HG02970 (cell line): ENCODE data around the gene VAT1L.

Experiments
- ATAC-seq: cut with Tn5 transposase; IDR thresholded peaks from one replicate; pipeline ENCODE4 v1.9.1; 2021; ENCODE audit warnings: mild to moderate bottlenecking, moderate library complexity, moderate number of reproducible peaks; ENCODE audit not compliant: unreplicated experiment, low FRiP score

Gene VAT1L

DNA sequence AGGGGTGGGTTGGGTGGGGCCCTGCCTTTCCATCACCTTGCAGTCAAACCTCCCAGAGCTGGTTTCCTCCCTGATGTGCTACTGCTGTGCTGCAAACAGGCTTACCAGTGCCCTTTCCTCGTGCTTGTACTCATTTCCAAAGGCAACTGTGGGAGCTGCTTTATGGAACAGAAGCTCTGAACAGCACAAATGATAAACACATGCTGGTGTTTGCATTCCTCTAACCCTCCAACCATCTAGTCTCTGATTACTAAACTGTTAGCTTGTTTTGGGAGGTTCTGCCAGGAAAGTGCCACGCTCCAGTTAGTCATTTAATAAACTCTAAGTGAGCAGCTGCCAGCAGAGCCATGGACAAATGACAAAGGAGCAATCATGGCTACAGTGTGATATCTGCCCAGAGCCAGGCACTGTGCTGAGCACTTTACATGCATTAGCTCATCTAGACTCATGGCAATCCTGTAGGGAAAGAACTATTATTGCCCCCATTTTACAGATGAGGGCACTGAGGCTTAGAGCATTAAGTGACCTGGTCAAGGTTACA lies 110.4 kb downstream of the VAT1L start:
- no peak for ATAC-seq

DNA sequence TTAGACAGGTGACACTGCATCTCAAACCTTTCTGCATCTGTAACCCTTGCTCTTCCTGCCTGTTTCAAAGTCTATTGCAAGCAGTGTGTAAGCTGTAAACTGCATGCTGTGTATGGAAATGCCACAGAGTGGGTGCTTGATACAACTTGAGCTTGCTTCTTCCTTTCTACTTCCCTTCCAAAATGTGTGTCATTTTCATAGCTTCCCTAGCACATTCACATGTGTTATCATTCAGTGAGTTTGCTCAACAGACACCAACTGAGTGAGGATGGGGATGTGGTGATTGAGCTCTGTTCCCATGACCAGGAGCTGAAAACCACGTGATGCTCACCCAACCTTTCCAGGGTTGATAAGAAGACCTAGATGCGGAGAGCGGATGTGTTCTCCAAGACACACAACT lies 111.1 kb downstream of the VAT1L start:
- no peak for ATAC-seq

DNA sequence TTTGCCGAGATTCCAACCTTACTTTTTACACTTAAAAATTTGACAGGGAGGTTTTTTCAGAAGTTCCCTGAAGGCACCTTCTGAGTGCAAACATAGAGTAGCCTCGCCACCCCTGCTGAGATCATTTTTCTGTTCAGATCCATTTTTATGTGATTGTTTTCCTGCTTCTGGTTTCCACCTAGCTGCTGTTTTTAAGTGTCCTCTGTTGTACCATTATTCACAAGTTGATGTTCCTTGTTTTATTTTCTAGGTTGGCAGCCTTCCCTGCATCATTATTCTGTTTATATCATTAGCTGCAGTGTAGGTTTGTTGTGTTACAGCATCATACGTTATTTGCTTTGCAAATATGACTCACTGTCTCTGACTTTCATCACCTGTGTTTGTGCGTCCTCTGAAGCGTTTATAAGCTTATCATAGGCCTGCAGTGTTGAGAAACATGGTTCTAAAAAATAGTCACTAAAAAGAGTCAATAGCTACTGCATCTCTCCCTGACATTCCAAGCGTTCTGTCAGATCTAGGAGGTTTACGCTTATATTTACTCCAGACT lies 117.1 kb downstream of the VAT1L start:
- no peak for ATAC-seq

DNA sequence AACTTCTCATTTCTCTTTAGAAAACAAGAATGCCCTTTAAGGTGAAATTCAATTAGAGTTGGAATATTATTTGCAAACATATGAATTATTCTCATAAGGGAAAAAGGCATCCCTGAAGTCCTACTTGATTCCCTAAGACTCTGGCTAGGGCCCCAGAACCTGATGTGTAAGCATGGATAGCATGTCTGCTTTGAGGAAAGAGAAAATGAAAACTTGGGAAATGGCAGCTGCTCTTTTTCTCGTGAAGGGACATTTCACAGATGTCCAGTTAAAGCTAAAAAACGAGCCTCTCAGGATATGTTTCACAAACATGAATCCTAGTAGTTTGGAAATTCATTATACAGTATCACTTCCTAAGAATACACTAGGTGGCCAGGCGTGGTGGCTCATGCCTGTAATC lies 121.7 kb downstream of the VAT1L start:
- no peak for ATAC-seq

DNA sequence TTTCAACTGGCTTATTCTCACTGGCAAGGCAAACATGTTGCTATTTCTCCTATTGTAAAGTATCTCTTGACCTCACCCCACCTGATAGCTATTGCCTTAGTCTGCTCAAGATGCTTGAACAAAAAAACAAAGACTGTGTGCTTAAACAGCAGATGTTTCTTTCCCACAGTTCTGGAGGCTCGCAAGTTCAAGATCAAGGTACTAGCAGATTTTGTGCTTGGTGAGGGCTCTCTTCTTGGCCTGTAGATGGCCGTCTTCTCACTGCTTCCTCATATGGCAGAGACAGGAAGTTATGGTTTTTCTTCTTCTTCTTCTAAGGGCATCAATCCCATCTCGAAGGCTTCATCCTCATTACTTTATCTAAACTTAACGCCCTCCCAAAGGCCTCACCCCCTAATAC lies 124.3 kb downstream of the VAT1L start:
- no peak for ATAC-seq

DNA sequence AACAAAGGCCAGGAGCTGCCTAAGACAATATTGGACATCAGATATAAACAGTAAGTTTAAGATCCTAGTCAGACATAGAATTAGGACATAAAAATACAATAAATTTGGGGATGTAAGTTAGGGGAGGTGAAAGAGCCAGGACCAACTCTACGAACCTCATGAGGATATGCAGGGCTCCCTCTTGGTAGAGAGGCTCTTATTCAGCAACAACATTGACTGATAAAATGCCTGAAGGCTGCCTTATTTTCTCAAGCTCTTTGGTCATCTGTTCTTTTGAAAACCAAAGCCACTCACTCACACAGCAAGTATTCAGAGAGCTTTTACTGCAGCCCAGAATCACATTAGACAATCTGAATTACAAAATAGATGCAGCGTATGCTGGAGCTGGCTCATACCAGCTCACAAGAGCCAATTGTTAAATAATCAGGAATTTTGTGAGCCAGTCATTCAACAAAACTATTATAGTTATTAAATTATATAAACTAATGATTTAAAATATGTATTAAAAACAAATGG lies 125.4 kb downstream of the VAT1L start:
- no peak for ATAC-seq

DNA sequence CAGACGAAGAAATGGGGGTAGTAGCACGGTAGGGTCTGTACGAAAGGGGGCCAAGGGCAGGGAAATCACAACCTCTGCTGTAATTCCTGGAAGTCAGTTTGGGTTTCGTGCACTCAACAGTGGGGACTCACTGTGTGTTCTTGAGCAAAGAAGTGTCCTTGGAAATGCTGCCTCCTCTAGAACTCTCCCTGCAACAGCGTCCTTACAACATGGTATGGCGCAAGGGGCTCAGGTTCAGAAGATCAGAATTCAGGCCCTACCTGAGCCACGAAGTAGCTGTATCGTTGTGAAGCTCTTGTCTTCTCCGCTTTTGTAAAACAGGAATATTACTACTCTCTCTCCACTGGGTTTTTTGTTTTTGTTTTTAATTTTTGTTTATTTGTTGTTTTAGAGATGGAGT lies 127.7 kb downstream of the VAT1L start:
- ATAC-seq = no peak

DNA sequence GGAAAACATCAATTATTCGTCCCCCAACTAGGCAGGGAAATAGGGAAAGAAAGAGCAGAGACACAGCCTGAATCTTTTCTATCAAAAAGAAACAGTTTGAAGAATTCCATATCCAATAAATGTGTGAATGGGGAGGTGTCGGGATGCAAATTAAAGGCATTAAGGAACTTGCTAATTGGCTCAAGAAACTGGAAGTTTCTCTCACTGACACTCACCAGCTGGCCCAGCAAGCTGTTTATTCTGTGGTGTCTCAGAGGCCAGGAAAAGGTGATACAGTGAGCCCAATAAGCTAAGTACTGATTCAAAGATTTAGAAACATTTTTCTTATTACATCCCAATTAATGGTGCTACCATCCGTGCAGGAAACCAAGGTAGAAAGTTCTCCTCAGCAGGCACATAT lies 129.6 kb downstream of the VAT1L start:
- no peak for ATAC-seq

DNA sequence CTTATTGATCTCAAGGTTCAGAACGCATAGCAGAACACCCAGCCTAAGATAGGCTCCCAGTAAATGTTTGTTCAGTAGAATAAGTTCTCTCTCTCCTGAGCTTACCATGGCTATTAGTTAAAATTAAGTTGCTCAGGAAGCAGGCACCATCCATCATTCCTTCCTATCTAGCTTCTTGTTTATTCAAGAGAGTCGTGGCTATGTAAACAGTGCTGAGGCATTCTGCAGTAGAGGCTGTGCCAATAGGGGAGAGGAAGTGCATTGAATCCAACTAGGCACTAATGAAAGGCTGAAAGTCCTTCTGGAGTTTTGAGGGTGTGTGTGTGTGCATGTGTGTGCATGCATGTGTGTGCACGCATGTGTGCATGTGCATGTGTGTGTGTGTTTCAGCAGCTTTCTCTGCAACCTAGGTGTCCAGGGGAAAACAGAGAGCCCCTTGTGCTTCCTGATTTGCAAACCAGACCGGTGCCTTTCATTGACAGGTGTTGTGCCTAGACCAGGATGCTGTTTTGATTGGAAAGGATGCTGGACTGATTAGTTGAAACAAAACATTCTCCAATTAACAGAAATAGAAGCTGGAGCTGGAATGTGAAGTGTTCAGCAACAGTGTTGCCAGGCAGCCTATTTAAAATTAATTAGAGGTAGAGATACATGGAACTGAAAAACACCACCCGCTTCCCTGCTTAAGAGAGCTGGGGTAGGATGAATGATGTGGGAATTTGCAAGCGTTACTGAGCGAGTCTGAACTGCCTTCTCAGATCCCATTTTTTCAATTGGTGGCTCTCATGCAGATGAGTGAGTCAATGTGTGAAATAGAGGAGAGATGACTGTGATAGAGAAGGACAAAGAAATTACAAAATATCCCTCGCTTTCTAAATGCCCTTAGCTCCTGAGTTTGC lies 130.7 kb downstream of the VAT1L start:
- ATAC-seq = no peak

DNA sequence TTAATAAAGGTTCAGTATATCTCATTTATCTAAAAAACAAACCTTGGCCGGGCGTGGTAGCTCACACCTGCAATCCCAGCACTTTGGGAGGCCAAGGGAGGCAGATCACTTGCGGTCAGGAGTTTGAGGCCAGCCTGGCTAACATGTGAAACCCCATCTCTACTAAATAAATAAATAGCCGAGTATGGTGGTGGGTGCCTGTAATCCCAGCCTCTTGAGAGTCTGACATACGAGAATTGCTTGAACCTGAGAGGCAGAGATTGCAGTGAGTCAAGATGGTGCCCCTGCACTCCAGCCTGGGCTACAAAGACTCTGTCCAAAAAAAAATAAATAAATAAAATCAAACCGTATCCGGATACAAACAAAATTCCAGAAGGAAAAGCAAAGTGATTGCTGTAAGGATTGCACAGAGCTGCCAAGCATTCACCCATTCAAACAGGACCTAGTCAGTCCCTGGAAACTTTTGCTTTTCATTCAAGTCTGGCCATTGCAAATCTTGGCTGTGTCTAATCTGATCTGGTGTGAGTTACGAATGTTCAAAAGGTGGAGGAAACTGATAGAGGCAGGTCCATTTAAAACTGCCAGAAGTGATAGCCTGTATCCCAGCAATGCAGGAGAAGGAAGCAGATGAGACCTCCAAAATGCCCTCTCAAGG lies 131.5 kb downstream of the VAT1L start:
- no peak for ATAC-seq

DNA sequence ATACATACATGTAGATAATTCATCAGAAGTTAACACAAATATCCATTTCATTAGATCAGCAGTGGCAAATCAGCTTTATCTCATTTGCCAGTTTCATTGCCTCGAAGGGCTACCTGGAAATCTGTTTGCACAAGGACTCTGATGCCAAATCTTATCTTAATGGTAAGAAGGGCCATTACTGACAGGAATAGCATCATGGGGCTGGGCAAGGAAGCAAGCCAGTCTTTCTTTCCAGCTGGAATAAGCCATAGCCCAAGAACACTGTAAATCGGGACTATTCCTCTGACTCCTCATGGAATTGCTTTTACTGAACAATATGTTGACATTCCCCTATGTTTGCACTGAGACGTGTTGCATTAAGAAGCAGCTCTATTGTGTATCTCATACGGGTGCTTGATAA lies 132.6 kb downstream of the VAT1L start:
- no peak for ATAC-seq

DNA sequence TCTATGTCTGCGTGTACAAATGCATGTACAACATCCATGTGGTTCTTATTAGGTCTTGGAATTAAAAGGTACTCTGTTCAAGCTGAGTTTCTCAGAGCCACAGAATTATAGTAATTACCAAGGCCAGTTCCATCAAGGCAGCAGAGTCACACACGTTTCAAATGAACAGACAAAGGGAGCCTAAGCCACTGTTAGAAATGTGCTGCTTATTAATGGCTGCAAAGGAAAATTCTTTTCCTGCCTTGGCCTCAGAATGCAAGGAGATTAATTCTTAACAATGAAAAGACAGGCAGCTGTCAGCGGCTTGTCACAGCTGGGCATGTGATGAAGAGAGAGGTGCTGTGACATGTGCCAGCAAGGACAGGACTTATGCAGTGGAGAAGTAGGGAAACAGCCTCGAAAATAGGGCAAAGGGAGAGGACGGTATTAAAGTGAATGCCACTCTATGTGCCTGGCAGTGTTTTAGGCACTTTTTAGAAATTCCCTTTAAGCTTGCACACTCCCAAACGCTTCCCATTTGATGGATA lies 133.9 kb downstream of the VAT1L start:
- ATAC-seq = no peak

DNA sequence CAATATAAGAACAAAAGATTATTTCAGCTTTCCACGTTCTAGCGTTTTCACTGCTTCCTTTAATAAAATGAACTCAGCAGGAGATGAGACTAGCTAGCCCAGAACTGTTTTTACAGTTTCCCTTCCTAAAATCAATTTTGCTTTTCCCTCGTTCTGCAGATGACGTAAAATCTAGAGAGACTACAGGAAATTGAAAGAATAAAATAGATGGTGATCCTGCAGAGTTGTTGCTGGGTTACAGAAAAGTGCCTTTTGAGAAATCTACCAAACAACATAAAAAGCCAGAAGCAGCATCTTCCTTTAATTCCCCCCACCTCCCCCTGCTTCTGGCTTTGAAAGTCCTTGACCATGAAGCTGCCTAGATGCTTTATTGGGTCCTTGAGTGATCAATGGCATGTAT lies 137.2 kb downstream of the VAT1L start:
- ATAC-seq = no peak

DNA sequence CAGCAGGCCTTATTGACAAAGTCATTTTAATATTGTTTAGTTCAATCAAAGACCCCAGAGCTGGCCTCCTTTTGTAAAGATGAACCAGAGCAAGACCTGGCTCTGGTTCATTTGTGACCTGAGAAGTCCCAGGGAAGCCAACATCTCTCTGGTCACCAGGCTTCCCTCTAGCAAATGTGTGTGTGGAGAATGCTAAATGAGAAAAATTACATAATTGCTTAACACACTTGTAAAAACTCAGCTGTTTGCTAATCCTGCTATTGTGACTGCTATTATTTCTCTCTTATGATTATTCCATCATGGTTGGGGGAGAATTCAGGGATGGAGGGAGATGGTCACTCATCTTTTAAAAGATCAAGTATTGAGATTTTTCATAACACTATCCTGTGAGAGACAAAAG lies 139.7 kb downstream of the VAT1L start:
- ATAC-seq = no peak

DNA sequence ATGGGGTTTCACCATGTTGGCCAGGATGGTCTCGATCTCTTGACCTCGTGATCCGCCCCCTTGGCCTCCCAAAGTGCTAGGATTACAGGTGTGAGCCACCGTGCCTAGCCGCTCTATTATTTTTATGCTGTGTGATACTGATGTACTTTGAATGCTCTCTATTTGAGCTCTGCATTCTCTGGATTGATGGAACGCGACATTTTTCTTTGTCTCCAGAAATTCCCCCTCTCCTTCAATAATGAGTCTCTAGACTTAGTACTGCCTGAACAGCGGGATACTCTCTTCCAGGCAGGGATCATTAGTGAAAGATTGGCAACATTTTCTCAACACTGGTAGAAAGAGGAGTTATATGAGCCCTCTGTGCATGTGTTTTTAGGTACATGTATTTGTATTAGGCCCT lies 140.6 kb downstream of the VAT1L start:
- no peak for ATAC-seq

DNA sequence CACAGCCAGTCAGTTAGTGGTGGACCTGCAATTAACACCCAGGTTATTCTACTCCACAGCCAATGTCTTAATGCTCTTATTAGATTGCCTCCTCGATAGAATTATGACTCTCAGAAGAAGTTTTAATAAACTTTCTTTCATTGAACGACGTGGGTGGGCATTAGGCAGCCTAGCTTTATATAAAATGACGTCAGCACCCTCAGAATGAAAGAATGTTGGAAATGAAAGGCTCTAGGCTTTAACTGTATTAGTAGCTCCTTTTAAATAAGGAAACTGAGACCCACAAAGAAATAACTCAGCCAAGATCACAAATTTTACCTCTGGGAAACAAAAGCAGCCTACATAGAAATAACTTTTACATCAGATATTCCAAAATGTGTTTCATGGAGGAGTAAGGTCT lies 142.7 kb downstream of the VAT1L start:
- no peak for ATAC-seq

DNA sequence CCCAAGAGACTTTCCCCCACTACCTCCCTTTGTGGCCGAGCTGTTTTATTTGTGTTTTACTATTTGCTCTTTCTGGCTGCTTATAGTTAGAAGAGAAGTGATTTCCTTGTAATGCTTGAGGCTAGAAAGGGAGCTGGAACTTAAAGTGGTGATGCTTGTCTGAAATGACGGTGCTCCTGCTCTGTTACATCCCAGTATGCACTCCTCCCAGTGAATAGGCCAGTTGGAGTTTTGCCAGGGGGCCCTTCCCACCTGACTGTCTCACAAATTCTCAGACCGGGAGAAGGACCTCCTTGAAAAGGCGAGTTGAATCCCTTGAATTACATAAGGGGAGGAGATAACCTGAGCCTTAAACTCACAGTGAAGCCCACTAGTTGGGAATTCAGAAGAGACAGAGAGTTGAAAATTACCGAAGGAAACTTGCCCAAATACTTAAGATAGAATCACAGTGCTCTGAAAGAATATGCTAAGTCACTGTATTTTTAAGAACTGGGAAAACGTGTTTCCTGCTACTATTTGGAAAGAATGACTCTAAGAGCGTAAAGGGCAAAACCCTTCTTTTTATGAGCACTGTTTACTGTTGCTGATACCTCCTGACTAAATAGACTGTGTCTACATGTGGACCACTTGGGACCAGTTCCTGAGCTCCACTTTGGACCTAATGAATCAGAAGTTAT lies 149.2 kb downstream of the VAT1L start:
- no peak for ATAC-seq

DNA sequence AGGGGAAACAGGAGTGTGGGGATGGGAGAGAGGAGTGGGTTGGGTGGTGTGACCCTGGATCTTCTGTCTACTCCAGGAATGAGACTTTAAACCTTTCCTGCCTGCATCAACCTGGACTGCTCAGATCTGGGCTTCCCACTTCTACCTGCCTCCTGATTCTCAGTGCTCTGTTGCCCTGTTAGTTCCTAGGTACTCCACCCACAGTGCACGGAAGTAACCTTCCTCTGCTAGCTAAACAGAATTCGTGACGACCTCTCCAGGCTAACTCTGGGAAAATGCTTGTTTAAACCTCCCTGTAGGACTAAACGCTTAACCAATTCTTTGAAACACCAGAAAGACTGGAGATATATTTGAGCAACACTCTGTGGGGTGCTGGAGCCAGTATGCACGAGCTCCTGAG lies 150.5 kb downstream of the VAT1L start:
- ATAC-seq = no peak

DNA sequence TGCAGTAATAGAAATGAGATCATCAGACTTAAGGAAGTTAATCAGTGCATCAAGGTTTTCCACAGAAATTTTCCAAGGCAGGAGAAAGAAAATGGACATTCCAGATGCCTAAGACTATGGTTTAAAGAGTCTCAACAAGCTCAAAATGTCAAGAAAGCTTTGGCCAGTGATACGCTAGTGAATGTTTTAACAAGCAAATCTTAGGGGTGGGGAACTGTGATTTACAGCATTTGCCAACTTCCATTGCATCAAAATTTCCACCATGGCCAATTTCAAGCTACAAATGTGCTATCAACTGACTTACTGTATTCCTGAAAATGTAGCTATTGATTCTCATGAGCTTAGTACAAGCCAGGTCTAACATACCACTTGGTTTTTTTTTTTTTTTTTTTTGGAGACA lies 151.6 kb downstream of the VAT1L start:
- no peak for ATAC-seq

DNA sequence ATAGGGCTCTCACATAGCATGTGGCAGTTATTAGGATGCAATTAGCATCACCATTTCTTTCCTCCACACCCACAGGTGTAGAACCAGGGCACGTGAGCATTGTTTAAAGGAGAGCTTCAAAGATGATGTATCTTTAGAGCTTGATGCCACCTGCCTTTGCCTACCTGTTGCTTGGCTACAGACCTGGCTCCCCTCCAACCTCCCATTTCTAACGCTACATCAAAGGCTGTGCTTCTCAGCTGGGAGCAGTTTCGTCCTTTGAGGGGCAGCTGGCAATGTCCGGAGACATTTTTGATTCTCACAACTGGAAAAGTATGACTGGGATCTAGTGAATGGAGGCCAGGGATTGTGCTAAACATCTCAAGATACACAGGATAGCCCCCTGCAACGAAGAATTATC lies 155.4 kb downstream of the VAT1L start:
- no peak for ATAC-seq

DNA sequence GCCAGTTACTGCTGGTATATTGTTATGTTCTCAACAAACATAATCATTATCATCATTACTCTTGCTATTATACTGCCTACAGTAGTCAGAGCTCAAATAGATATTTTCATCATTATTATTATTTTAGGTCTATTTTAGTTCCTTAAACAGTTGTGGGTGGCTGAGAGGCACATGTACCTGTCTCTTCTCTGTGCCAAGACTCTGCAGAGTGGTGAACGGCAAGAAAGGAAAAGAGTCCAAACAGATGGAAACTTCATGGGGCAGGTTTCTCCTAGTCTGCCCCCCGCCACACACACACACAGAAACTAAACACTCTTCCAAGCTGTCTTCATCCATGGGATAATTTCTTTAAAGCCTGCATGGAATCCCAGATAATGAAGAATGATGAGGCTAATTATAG lies 156.3 kb downstream of the VAT1L start:
- ATAC-seq = no peak
